Endothelial cell of umbilical vein (primary cell): ENCODE results near the gene CYP11A1. TPM values are rescaled to one million over a fixed set of nuclear protein-coding genes. Genes with fewer than 3 reads are reported as not detected.

Experiments
- BruUV-seq: library from RNA; stranded (reverse); fragments of 400-500 nt; replicated peaks from 2 replicates; lab custom pipeline; 2021; lab: Mats Ljungman, UMichigan
- CTCF ChIA-PET: fragments of 300-600, 350-600 bp; sonication (Branson Sonifier 250); formaldehyde crosslinking; loops from one replicate; lab custom pipeline; 2021; ENCODE audit warnings: antibody characterized with exemption, inconsistent platforms; lab: Charles Lee
- POLR2A ChIA-PET: fragments of 300-600, 350-600 bp; sonication (Branson Sonifier 250); formaldehyde crosslinking; loops from one replicate; lab custom pipeline; 2021; ENCODE audit warnings: antibody characterized with exemption, inconsistent platforms; lab: Charles Lee
- DNase-seq: peaks from one replicate; pipeline ENCODE4 v3.0.0-alpha.2; 2011; ENCODE audit warnings: low read depth, low spot score
- FAIRE-seq: peaks from 2 replicates; lab custom pipeline; 2011; peaks lifted over from hg19 to GRCh38; lab: Jason Lieb, UNC
- H2AFZ ChIP-seq: 2 replicates; pipeline ENCODE4 v1.6.0; 2012; ENCODE audit warnings: low read depth, low read length, control low read depth, inconsistent platforms
- H3K27ac ChIP-seq: 2 replicates; pipeline ENCODE4 v1.5.1; 2011; ENCODE audit warnings: low read depth, mild to moderate bottlenecking, control low read depth, low read length, moderate library complexity; ENCODE audit not compliant: insufficient read depth
- H3K27me3 ChIP-seq, 2 experiments: 2 replicates each; pipeline versions ENCODE4 v1.6.0 to v1.6.1; 2011; ENCODE audit warnings: low read length in 2 of 2, mixed read lengths in 1 of 2; ENCODE audit not compliant: control insufficient read depth in 2 of 2, insufficient read depth in 2 of 2
- H3K36me3 ChIP-seq, 2 experiments: 2 replicates in 1 of 2; 3 replicates in 1 of 2; pipeline ENCODE4 v1.5.1; 2011; ENCODE audit warnings: low read length in 2 of 2, mild to moderate bottlenecking in 1 of 2, moderate library complexity in 1 of 2; ENCODE audit not compliant: control insufficient read depth in 2 of 2, insufficient read depth in 2 of 2; ENCODE audit errors: extremely low read depth in 1 of 2
- H3K4me1 ChIP-seq: 3 replicates; pipeline ENCODE4 v1.5.1; 2011; ENCODE audit warnings: mild to moderate bottlenecking, low read length; ENCODE audit not compliant: control insufficient read depth, insufficient read depth; ENCODE audit errors: extremely low read depth
- H3K4me2 ChIP-seq: 2 replicates; pipeline ENCODE4 v1.6.1; 2011; ENCODE audit warnings: low read length, control low read depth, mixed read lengths; ENCODE audit not compliant: insufficient read depth
- H3K4me3 ChIP-seq, 3 experiments: fragments of 200-600 bp in 1 of 3; sonication (generic), shearing (Covaris generic) in 1 of 3; replicated peaks in 1 of 3; 2 replicates each; pipeline ENCODE4 v1.5.1; 2011 to 2016; ENCODE audit warnings: control low read depth in 3 of 3, low read length in 3 of 3, mild to moderate bottlenecking in 2 of 3, inconsistent platforms in 1 of 3, low read depth in 1 of 3, moderate library complexity in 1 of 3; ENCODE audit not compliant: insufficient read depth in 1 of 3
- H3K79me2 ChIP-seq: 2 replicates; pipeline ENCODE4 v1.6.0; 2012; ENCODE audit warnings: low read length, inconsistent platforms; ENCODE audit not compliant: control insufficient read depth, insufficient read depth
- H3K9ac ChIP-seq: replicated peaks from 2 replicates; pipeline ENCODE3; 2011; ENCODE audit warnings: low read length, control low read depth; ENCODE audit not compliant: insufficient read depth; ENCODE audit errors: extremely low read depth
- H3K9me1 ChIP-seq: replicated peaks from 3 replicates; pipeline ENCODE4 v1.6.0; 2011; ENCODE audit warnings: mild to moderate bottlenecking, low read length; ENCODE audit not compliant: control insufficient read depth, insufficient read depth; ENCODE audit errors: extremely low read depth
- H3K9me3 ChIP-seq: replicated peaks from 2 replicates; pipeline ENCODE4 v1.5.1; 2012; ENCODE audit warnings: low read length, inconsistent platforms; ENCODE audit not compliant: control insufficient read depth, insufficient read depth
- H4K20me1 ChIP-seq: replicated peaks from 2 replicates; pipeline ENCODE3; 2011; ENCODE audit warnings: mild to moderate bottlenecking, low read length; ENCODE audit not compliant: control insufficient read depth, insufficient read depth; ENCODE audit errors: extremely low read depth
- EZH2 ChIP-seq: IDR thresholded peaks from 2 replicates; pipeline ENCODE4 v1.6.1; 2012; ENCODE audit warnings: borderline replicate concordance, low read depth, mild to moderate bottlenecking, moderate library complexity, low read length, inconsistent platforms; ENCODE audit not compliant: severe bottlenecking
- FOS ChIP-seq: IDR thresholded peaks from 2 replicates; pipeline ENCODE4 v1.6.1; 2011; ENCODE audit warnings: mild to moderate bottlenecking, low read length, moderate library complexity, borderline replicate concordance; ENCODE audit not compliant: insufficient read depth
- GATA2 ChIP-seq: IDR thresholded peaks from 2 replicates; pipeline ENCODE4 v1.7.0; 2011; ENCODE audit warnings: low read depth, mild to moderate bottlenecking, moderate library complexity, mixed read lengths, low read length; ENCODE audit not compliant: insufficient read length, insufficient read depth
- JUN ChIP-seq: IDR thresholded peaks from 2 replicates; pipeline ENCODE4 v1.6.1; 2011; ENCODE audit warnings: borderline replicate concordance, low read depth; ENCODE audit not compliant: insufficient read length, insufficient read depth
- MYC ChIP-seq: IDR thresholded peaks from one replicate; pipeline ENCODE4 v1.6.1; 2011; ENCODE audit warnings: mild to moderate bottlenecking, low read depth, low read length
- POLR2A ChIP-seq: IDR thresholded peaks from 2 replicates; pipeline ENCODE4 v1.6.1; 2012; ENCODE audit warnings: low read depth, mild to moderate bottlenecking, control low read depth, low read length
- POLR2AphosphoS5 ChIP-seq: IDR thresholded peaks from 2 replicates; pipeline ENCODE4 v1.6.1; 2012; ENCODE audit warnings: low read depth, mild to moderate bottlenecking, control low read depth, low read length, moderate library complexity; ENCODE audit not compliant: insufficient read depth
- dilution Hi-C: fragments of 300-500 bp; cut with MboI; formaldehyde crosslinking; loops from one replicate; pipeline ENCODE4 v1.15.0; 2019; ENCODE audit warnings: low sequenced_read_pairs; ENCODE audit not compliant: extremely low pct_ligation_motif_present
- intact Hi-C: fragments of 100-400 bp; cut with micrococcal nuclease; formaldehyde crosslinking; loops from one replicate; pipeline ENCODE4 v1.10.0; 2022
- polyA plus RNA-seq, 4 experiments: library from polyadenylated mRNA; depleted of rRNA in 3 of 4; stranded (reverse) in 3 of 4; unstranded in 1 of 4; fragments of >200 nt; gene quantifications; 2 replicates each; pipeline versions ENCODE4 v1.2.1 to v1.2.3, GENCODE V29; 2011 to 2012; ENCODE audit warnings: missing spikeins in 1 of 4
- total RNA-seq: library from RNA; stranded (reverse); gene quantifications from 2 replicates; pipeline ENCODE4 v1.2.3, GENCODE V29; 2021
- TF ChIP-seq, protein P1 (sequence below), 2 donors: IDR thresholded peaks; 1 replicate in 1 of 2; 2 replicates in 1 of 2; pipeline ENCODE4 v1.5.1; 2011; ENCODE audit warnings: low read length in 2 of 2, mild to moderate bottlenecking in 2 of 2, moderate library complexity in 2 of 2, control low read depth in 1 of 2, inconsistent platforms in 1 of 2, low read depth in 1 of 2; ENCODE audit not compliant: insufficient read depth in 1 of 2; ENCODE audit errors: extremely low read depth in 1 of 2
- TF ChIP-seq, protein P2 (sequence below): IDR thresholded peaks from 2 replicates; pipeline ENCODE4 v1.6.1; 2011; ENCODE audit not compliant: insufficient read depth, insufficient read length

CYP11A1 gene
- total and polyA plus RNA-seq, 2 donors (not counting 3 experiments of a cell fraction or from before 2014, with no cell fraction given) = 0.08 TPM; not detected in 1

DNA sequence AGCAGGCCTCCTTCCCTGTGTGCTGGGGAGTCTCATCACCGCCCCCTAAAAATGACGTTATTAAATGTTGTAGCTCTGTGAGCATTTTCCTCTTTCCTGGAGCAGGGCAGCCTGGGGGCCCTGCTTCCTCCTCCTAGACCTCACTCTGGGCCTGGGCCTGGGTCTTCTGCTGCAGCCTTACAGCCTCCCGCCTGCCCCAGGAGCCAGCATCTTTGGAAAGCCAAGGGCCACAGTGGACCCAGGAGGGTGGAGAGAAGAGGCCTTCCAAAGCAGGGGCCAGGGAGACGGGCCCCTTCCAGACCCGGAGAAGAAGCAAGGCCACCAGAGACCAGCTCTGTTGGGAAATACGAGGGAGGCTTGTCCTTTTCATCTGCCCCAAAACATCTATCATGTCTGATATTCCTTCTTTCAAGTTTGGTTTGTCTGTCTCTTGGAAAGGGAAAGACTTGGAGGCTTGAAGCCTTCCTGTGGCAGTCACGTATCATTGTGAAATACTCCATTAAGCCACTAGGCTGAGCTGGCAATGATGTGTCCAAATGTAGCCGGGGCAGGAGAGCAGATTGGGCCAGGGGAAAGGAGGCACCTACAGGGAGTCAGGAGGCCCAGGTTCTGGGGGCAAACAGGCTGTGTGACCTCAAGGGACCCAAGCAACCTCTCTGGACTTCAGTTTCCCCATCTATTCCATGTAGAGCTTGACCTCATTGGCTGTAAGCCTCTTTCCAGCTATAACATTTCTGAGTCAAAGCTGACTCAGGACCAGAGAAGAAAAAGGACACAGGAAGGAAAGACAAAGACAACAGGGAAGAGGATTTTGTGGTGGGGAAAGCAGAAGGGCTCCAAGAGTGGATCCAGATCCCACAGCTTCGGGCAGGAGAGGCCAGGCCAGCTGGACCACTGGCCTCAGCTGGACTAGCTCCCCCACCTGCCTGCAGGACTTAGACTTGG, 31.1 kb downstream of the CYP11A1 start:
- dilution Hi-C loops (no loop called here), intact Hi-C loops (no loop called here)
- FAIRE-seq (no peak), DNase-seq (no peak)
- Histone ChIP-seq H3K9me3 (no peaks in the 10 kb centered on the region), H4K20me1 (no peaks in the 10 kb centered on the region), H3K27ac (no peak overlapping the region), H3K79me2 (no peaks in the 10 kb centered on the region), H2AFZ (no peak overlapping the region), H3K9me1 (no peaks in the 10 kb centered on the region), H3K4me3 (no peak overlapping the region), H3K9ac (no peak overlapping the region), H3K4me1 (no peaks in the 10 kb centered on the region), H3K27me3 (no peaks in the 10 kb centered on the region), H3K36me3 (no peaks in the 10 kb centered on the region), H3K4me2 (no peak overlapping the region)
- TF ChIP-seq MYC (no peak), EZH2 (no peak), JUN (no peak), POLR2A (no peak), FOS (no peak), GATA2 (no peak), POLR2AphosphoS5 (no peak)
- TF ChIP-seq, protein P1, sequence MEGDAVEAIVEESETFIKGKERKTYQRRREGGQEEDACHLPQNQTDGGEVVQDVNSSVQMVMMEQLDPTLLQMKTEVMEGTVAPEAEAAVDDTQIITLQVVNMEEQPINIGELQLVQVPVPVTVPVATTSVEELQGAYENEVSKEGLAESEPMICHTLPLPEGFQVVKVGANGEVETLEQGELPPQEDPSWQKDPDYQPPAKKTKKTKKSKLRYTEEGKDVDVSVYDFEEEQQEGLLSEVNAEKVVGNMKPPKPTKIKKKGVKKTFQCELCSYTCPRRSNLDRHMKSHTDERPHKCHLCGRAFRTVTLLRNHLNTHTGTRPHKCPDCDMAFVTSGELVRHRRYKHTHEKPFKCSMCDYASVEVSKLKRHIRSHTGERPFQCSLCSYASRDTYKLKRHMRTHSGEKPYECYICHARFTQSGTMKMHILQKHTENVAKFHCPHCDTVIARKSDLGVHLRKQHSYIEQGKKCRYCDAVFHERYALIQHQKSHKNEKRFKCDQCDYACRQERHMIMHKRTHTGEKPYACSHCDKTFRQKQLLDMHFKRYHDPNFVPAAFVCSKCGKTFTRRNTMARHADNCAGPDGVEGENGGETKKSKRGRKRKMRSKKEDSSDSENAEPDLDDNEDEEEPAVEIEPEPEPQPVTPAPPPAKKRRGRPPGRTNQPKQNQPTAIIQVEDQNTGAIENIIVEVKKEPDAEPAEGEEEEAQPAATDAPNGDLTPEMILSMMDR (IDR thresholded peaks at IDR 0.05; ENCODE audit: extremely low read depth in 1 of 2, insufficient read depth in 1 of 2, low read depth in 1 of 2, low read length in 2 of 2) = no peak
- TF ChIP-seq, protein P2, sequence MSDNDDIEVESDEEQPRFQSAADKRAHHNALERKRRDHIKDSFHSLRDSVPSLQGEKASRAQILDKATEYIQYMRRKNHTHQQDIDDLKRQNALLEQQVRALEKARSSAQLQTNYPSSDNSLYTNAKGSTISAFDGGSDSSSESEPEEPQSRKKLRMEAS = no peak
- CTCF ChIA-PET = interaction anchor here (1.2 kb wide), 1 partner anchor 16 kb away, joined by 5 read pairs; no protein-coding TSS in a partner anchor
- POLR2A ChIA-PET = no interaction called here
- no TSS peak for BruUV-seq
